HEK293T (cell line): ENCODE data around the gene TDRD9.

Experiments
- ARNT ChIP-seq: fragments of 450-650 bp; IDR thresholded peaks from 2 replicates; pipeline ENCODE4 v1.6.1; 2017; ENCODE audit warnings: mild to moderate bottlenecking
- BHLHE40 ChIP-seq: fragments of 450-650 bp; IDR thresholded peaks from 2 replicates; pipeline ENCODE4 v1.6.1; 2016; ENCODE audit warnings: mild to moderate bottlenecking, moderate library complexity, borderline replicate concordance
- CTBP1 ChIP-seq: fragments of 450-650 bp; IDR thresholded peaks from 2 replicates; pipeline ENCODE4 v1.6.1; 2016; ENCODE audit warnings: borderline replicate concordance
- ELF4 ChIP-seq: fragments of 450-650 bp; IDR thresholded peaks from 2 replicates; pipeline ENCODE4 v1.6.1; 2017; ENCODE audit warnings: antibody characterized with exemption
- FOXA1 ChIP-seq: fragments of 450-650 bp; IDR thresholded peaks from 2 replicates; pipeline ENCODE4 v1.6.1; 2016; ENCODE audit warnings: mild to moderate bottlenecking
- L3MBTL2 ChIP-seq: fragments of 450-650 bp; conservative IDR thresholded peaks from 2 replicates; pipeline ENCODE4 v1.6.1; 2016; ENCODE audit warnings: mild to moderate bottlenecking
- NFRKB ChIP-seq: fragments of 450-650 bp; IDR thresholded peaks from 2 replicates; pipeline ENCODE4 v1.6.1; 2016; ENCODE audit warnings: mild to moderate bottlenecking, moderate library complexity
- PKNOX1 ChIP-seq: fragments of 450-650 bp; IDR thresholded peaks from 2 replicates; pipeline ENCODE4 v1.6.1; 2016
- SP1 ChIP-seq: fragments of 450-650 bp; IDR thresholded peaks from 2 replicates; pipeline ENCODE4 v1.6.1; 2017
- TARDBP ChIP-seq: fragments of 450-650 bp; IDR thresholded peaks from 2 replicates; pipeline ENCODE4 v1.6.1; 2016

GRCh38 chr14:103994535-103995184 lies 66.4 kb downstream of the TDRD9 start:
- no peak for TF ChIP-seq SP1
- no peak for TF ChIP-seq ARNT
- no peak for TF ChIP-seq TARDBP
- TF ChIP-seq BHLHE40, result no peak
- no peak for TF ChIP-seq CTBP1
- TF ChIP-seq FOXA1, result no peak
- no peak for TF ChIP-seq ELF4
- TF ChIP-seq PKNOX1, result no peak
- no peak for TF ChIP-seq NFRKB
- TF ChIP-seq L3MBTL2, result no peak
